PC-3 (cell line): Measurements from ENCODE around the gene CARD11. TPM values are rescaled to one million over a fixed set of nuclear protein-coding genes. Genes with fewer than 3 reads are reported as not detected.

Source experiments
- ATAC-seq: fragments of 200-7000 bp; cut with Tn5 transposase; 2 replicates; pipeline ENCODE4 v1.9.1; 2020; ENCODE audit warnings: mild to moderate bottlenecking, moderate library complexity
- BruUV-seq: library from RNA; stranded (reverse); fragments of 400-500 nt; replicated peaks from 2 replicates; lab custom pipeline; 2021; lab: Mats Ljungman, UMichigan
- CTCF ChIA-PET: fragments of 300-600 bp; sonication (Branson Sonifier 250); formaldehyde crosslinking; loops from one replicate; lab custom pipeline; 2022; ENCODE audit warnings: antibody characterized with exemption; lab: Charles Lee
- POLR2A ChIA-PET: fragments of 300-600 bp; sonication (Branson Sonifier 250); formaldehyde crosslinking; loops from one replicate; lab custom pipeline; 2022; ENCODE audit warnings: antibody characterized with exemption; ENCODE audit not compliant: unreplicated experiment; lab: Charles Lee
- DNase-seq: peaks from one replicate; pipeline ENCODE4 v3.0.0-alpha.2; 2015
- H2AFZ ChIP-seq: fragments of 300-600 bp; sonication (generic); 2 replicates; pipeline ENCODE4 v1.6.0; 2016; ENCODE audit warnings: antibody characterized with exemption, low read length
- H3F3A ChIP-seq: fragments of 300-600 bp; sonication (generic); one replicate; pipeline ENCODE4 v1.6.0; 2017; ENCODE audit warnings: antibody characterized with exemption, low read length, control low read depth, mild to moderate bottlenecking; ENCODE audit not compliant: unreplicated experiment
- H3K27ac ChIP-seq: fragments of 300-600 bp; sonication (generic); 2 replicates; pipeline ENCODE4 v1.5.1; 2016; ENCODE audit warnings: mild to moderate bottlenecking, low read length
- H3K27me3 ChIP-seq: fragments of 300-600 bp; sonication (generic); 2 replicates; pipeline ENCODE4 v1.6.1; 2016; ENCODE audit warnings: low read length, mixed read lengths
- H3K36me3 ChIP-seq: fragments of 300-600 bp; sonication (generic); 2 replicates; pipeline ENCODE4 v1.6.1; 2016; ENCODE audit warnings: low read depth, mixed run types, low read length, mixed read lengths
- H3K4me1 ChIP-seq: fragments of 300-600 bp; sonication (generic); 2 replicates; pipeline ENCODE4 v1.5.1; 2016; ENCODE audit warnings: low read length; ENCODE audit not compliant: insufficient read depth
- H3K4me2 ChIP-seq: fragments of 300-600 bp; sonication (generic); 2 replicates; pipeline ENCODE4 v1.6.0; 2016; ENCODE audit warnings: low read length
- H3K4me3 ChIP-seq: fragments of 300-600 bp; sonication (generic); 2 replicates; pipeline ENCODE4 v1.5.1; 2016; ENCODE audit warnings: mild to moderate bottlenecking, low read length, mixed read lengths
- H3K79me2 ChIP-seq: fragments of 300-600 bp; sonication (generic); 2 replicates; pipeline ENCODE4 v1.6.1; 2017; ENCODE audit warnings: low read length, mixed read lengths
- H3K9ac ChIP-seq: fragments of 300-600 bp; sonication (generic); 2 replicates; pipeline ENCODE4 v1.6.0; 2016; ENCODE audit warnings: mild to moderate bottlenecking, low read length
- H3K9me2 ChIP-seq: fragments of 300-600 bp; sonication (generic); replicated peaks from 2 replicates; pipeline ENCODE4 v1.6.1; 2016; ENCODE audit warnings: mixed run types, low read length, mixed read lengths
- H3K9me3 ChIP-seq: fragments of 300-600 bp; sonication (generic); 2 replicates; pipeline ENCODE4 v1.6.1; 2016; ENCODE audit warnings: low read length, mixed read lengths
- H4K20me1 ChIP-seq: fragments of 300-600 bp; sonication (generic); 2 replicates; pipeline ENCODE4 v1.6.1; 2016; ENCODE audit warnings: low read length, mixed read lengths
- CTCF ChIP-seq: fragments of 300-600 bp; sonication (generic); conservative IDR thresholded peaks from 2 replicates; pipeline ENCODE4 v1.5.1; 2017; ENCODE audit warnings: antibody characterized with exemption, low read depth, mild to moderate bottlenecking, low read length
- EZH2 ChIP-seq: fragments of 300-600 bp; sonication (generic); IDR thresholded peaks from one replicate; pipeline ENCODE4 v1.6.1; 2017; ENCODE audit warnings: antibody characterized with exemption, mild to moderate bottlenecking, low read length; ENCODE audit not compliant: unreplicated experiment
- EZH2phosphoT487 ChIP-seq: fragments of 300-600 bp; sonication (generic); IDR thresholded peaks from 2 replicates; pipeline ENCODE4 v1.6.1; 2018; ENCODE audit warnings: mild to moderate bottlenecking, antibody characterized with exemption, low read length, borderline replicate concordance
- intact Hi-C: fragments of 100-400 bp; cut with micrococcal nuclease; formaldehyde crosslinking; loops from 2 replicates; pipeline ENCODE4 v1.9.0; 2023
- total RNA-seq: library from RNA; depleted of rRNA; stranded (reverse); fragments of >200 nt; gene quantifications from 2 replicates; pipeline ENCODE4 v1.2.3, GENCODE V29; 2014

The CARD11 gene
- total RNA-seq, 1 experiment from 2014 or later, result not detected

GRCh38 chr7:3067193-3067592, 23.5 kb upstream of the CARD11 start:
- intact Hi-C loops, result no loop called here
- no peaks in the 10 kb centered on the region; the same call in 1 of the 2 replicates for H3K9me3 ChIP-seq
- no peak overlapping the region for H2AFZ ChIP-seq
- no TSS peak for BruUV-seq
- H3K4me2 ChIP-seq, result no peak overlapping the region
- H4K20me1 ChIP-seq, result no peaks in the 10 kb centered on the region
- H3K36me3 ChIP-seq, result no peaks in the 10 kb centered on the region
- ChIA-PET CTCF (no interaction called here), POLR2A (interaction anchor here (0.6 kb wide), 1 partner anchor 92 kb away, joined by 3 read pairs; no protein-coding TSS in a partner anchor)
- DNase-seq (no peak), ATAC-seq (no peak)
- H3K79me2 ChIP-seq, result no peaks in the 10 kb centered on the region
- no peaks in the 10 kb centered on the region for H3F3A ChIP-seq
- H3K9me2 ChIP-seq, result no peaks in the 10 kb centered on the region
- TF ChIP-seq EZH2phosphoT487 (no peak), CTCF (no peak), EZH2 (no peak)
- no peak overlapping the region for H3K4me3 ChIP-seq
- H3K4me1 ChIP-seq, result no peaks in the 10 kb centered on the region
- no peak overlapping the region for H3K9ac ChIP-seq
- no peak overlapping the region for H3K27ac ChIP-seq
- peaks cover 2% of the 10 kb centered on the region; the same call in 1 of the 2 replicates for H3K27me3 ChIP-seq

- no peaks in the 10 kb centered on the region for H4K20me1 ChIP-seq
- ATAC-seq (no peak), DNase-seq (no peak)
- POLR2A ChIA-PET, result no interaction called here
- H3K36me3 ChIP-seq, result no peaks in the 10 kb centered on the region
- no peak overlapping the region for H3K4me2 ChIP-seq
- intact Hi-C loops, result no loop called here
- no peaks in the 10 kb centered on the region for H3K9me2 ChIP-seq
- H3F3A ChIP-seq, result no peaks in the 10 kb centered on the region
- no TSS peak for BruUV-seq
- H3K4me1 ChIP-seq, result no peaks in the 10 kb centered on the region
- H3K9me3 ChIP-seq, result no peaks in the 10 kb centered on the region; the same call in 1 of the 2 replicates
- H2AFZ ChIP-seq, result no peak overlapping the region
- no peak overlapping the region for H3K4me3 ChIP-seq
- TF ChIP-seq EZH2phosphoT487, result no peak
- TF ChIP-seq CTCF, result no peak
- TF ChIP-seq EZH2, result no peak
- CTCF ChIA-PET, result interaction anchor here (0.5 kb wide), 1 partner anchor 850 kb away, joined by 3 read pairs; no protein-coding TSS in a partner anchor
- peaks cover 5% of the 10 kb centered on the region; the same call in 1 of the 2 replicates for H3K27me3 ChIP-seq
- H3K79me2 ChIP-seq, result no peaks in the 10 kb centered on the region
- no peak overlapping the region for H3K9ac ChIP-seq
- no peak overlapping the region for H3K27ac ChIP-seq
Observed at GRCh38 chr7:3066506-3066905, 22.8 kb upstream of the CARD11 start.

- BruUV-seq, result no TSS peak
- peak; percentile 33 for DNase-seq
- CTCF ChIA-PET, result no interaction called here
Observed at GRCh38 chr7:3065724-3066143, 22.1 kb upstream of the CARD11 start.

More at GRCh38 chr7:3065724-3066143, 22.1 kb upstream of the CARD11 start:
- no peaks in the 10 kb centered on the region for H3K36me3 ChIP-seq
- no peaks in the 10 kb centered on the region for H3K4me1 ChIP-seq
- H3K79me2 ChIP-seq, result no peaks in the 10 kb centered on the region
- H3K9ac ChIP-seq, result no peak overlapping the region
- no peaks in the 10 kb centered on the region for H3K9me3 ChIP-seq
- peaks cover 5% of the 10 kb centered on the region; the same call in 1 of the 2 replicates for H3K27me3 ChIP-seq
- H4K20me1 ChIP-seq, result no peaks in the 10 kb centered on the region
- no peaks in the 10 kb centered on the region for H3K9me2 ChIP-seq
- no peak overlapping the region for H3K4me3 ChIP-seq
- POLR2A ChIA-PET, result no interaction called here
- H3K27ac ChIP-seq, result no peak overlapping the region
- no peaks in the 10 kb centered on the region for H3F3A ChIP-seq
- no peak overlapping the region for H2AFZ ChIP-seq
- H3K4me2 ChIP-seq, result no peak overlapping the region
- intact Hi-C loops, result no loop called here
- ATAC-seq, result no peak
- TF ChIP-seq CTCF (peak; percentile 66), EZH2 (no peak), EZH2phosphoT487 (no peak)
